Breast epithelium (tissue), 4 donors: Measurements from ENCODE around the gene SLC17A5. TPM values are rescaled to one million over a fixed set of nuclear protein-coding genes. Genes with fewer than 3 reads are reported as not detected.
"Not testable (repeated sequence)": the region's sequence is repeated elsewhere in the genome, so short reads cannot be mapped to it uniquely, and the experiment has no call there.

ENCODE experiments used
- DNase-seq, 2 donors: peaks; one replicate each; pipeline ENCODE4 v3.0.0-alpha.2; 2019; ENCODE audit warnings: low spot score in 2 of 2
- H3K27ac ChIP-seq, 2 donors: fragments of 200-600 bp; sonication (generic) in 1 of 2; one replicate each; pipeline ENCODE4 v1.5.1; 2016 to 2019; ENCODE audit warnings: mild to moderate bottlenecking in 1 of 2
- H3K27me3 ChIP-seq, 2 donors: fragments of 200-600 bp; sonication (generic) in 1 of 2; one replicate each; pipeline versions ENCODE4 v1.5.1 to v1.6.0; 2017 to 2019; ENCODE audit warnings: control low read depth in 1 of 2, mild to moderate bottlenecking in 1 of 2
- H3K36me3 ChIP-seq: fragments of 200-600 bp; one replicate; pipeline ENCODE4 v1.5.1; 2019
- H3K4me1 ChIP-seq, 2 donors: fragments of 200-600 bp; sonication (generic); one replicate each; pipeline ENCODE4 v1.5.1; 2016 to 2019; ENCODE audit warnings: control low read depth in 1 of 2
- H3K4me3 ChIP-seq, 3 donors: fragments of 200-600 bp; sonication (generic); 1 replicate in 2 of 3; 2 replicates in 1 of 3; pipeline ENCODE4 v1.5.1; 2016 to 2019; ENCODE audit warnings: mild to moderate bottlenecking in 3 of 3, moderate library complexity in 2 of 3
- H3K9me3 ChIP-seq, 2 donors: fragments of 200-600 bp; sonication (generic) in 1 of 2; one replicate each; pipeline ENCODE4 v1.5.1; 2016 to 2019; ENCODE audit warnings: control low read depth in 1 of 2
- POLR2A ChIP-seq: fragments of 450-650 bp; IDR thresholded peaks from one replicate; pipeline ENCODE4 v1.6.1; 2016; ENCODE audit warnings: antibody characterized with exemption, mild to moderate bottlenecking, moderate library complexity
- POLR2AphosphoS5 ChIP-seq, 3 donors: sonication (generic); formaldehyde crosslinking; IDR thresholded peaks; one replicate each; pipeline ENCODE4 v1.6.1; 2017; ENCODE audit warnings: antibody characterized with exemption in 3 of 3
- intact Hi-C: fragments of 100-400 bp; cut with DNase I; formaldehyde crosslinking; loops from one replicate; pipeline ENCODE4 v1.15.1; 2023; ENCODE audit warnings: low total_unique reads
- total RNA-seq, 3 donors: library from RNA; depleted of rRNA; stranded (reverse); fragments of >200 nt; gene quantifications; one replicate each; pipeline ENCODE4 v1.1.0, GENCODE V29; 2016
- TF ChIP-seq, protein P1 (sequence below), 3 donors: fragments of 450-650 bp; IDR thresholded peaks; one replicate each; pipeline ENCODE4 v1.5.1; 2016 to 2017; ENCODE audit warnings: antibody characterized with exemption in 3 of 3, mild to moderate bottlenecking in 3 of 3, moderate library complexity in 3 of 3

The SLC17A5 gene
- total RNA-seq, 3 donors from 2014 or later, result 28.8 to 35.1 (median 35.0) TPM

- DNase-seq, result no peak
- no peaks in the 10 kb centered on the region for H3K27me3 ChIP-seq
- H3K9me3 ChIP-seq, result no peaks in the 10 kb centered on the region
- H3K27ac ChIP-seq, result no peak overlapping the region
- no peaks in the 10 kb centered on the region for H3K36me3 ChIP-seq
- H3K4me3 ChIP-seq, result no peak overlapping the region
- intact Hi-C loops, result no loop called here
- H3K4me1 ChIP-seq, result no peaks in the 10 kb centered on the region
- TF ChIP-seq POLR2A (no peak), POLR2AphosphoS5 (IDR thresholded peaks at IDR 0.05) (no peak)
- TF ChIP-seq, protein P1, sequence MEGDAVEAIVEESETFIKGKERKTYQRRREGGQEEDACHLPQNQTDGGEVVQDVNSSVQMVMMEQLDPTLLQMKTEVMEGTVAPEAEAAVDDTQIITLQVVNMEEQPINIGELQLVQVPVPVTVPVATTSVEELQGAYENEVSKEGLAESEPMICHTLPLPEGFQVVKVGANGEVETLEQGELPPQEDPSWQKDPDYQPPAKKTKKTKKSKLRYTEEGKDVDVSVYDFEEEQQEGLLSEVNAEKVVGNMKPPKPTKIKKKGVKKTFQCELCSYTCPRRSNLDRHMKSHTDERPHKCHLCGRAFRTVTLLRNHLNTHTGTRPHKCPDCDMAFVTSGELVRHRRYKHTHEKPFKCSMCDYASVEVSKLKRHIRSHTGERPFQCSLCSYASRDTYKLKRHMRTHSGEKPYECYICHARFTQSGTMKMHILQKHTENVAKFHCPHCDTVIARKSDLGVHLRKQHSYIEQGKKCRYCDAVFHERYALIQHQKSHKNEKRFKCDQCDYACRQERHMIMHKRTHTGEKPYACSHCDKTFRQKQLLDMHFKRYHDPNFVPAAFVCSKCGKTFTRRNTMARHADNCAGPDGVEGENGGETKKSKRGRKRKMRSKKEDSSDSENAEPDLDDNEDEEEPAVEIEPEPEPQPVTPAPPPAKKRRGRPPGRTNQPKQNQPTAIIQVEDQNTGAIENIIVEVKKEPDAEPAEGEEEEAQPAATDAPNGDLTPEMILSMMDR (IDR thresholded peaks at IDR 0.05), result no peak
Measured at GRCh38 chr6:73630401-73630800, 23.4 kb downstream of the SLC17A5 start.

- intact Hi-C loops, result no loop called here
- H3K36me3 ChIP-seq, result no peaks in the 10 kb centered on the region
- H3K27ac ChIP-seq, result no peak overlapping the region
- H3K4me3 ChIP-seq, result no peak overlapping the region
- DNase-seq, result no peak
- no peaks in the 10 kb centered on the region for H3K9me3 ChIP-seq
- H3K27me3 ChIP-seq, result no peaks in the 10 kb centered on the region
- no peaks in the 10 kb centered on the region for H3K4me1 ChIP-seq
- TF ChIP-seq POLR2A (no peak), POLR2AphosphoS5 (IDR thresholded peaks at IDR 0.05) (no peak)
- TF ChIP-seq, protein P1 (IDR thresholded peaks at IDR 0.05), result no peak
Measured at GRCh38 chr6:73624896-73625295, 28.9 kb downstream of the SLC17A5 start.

DNA sequence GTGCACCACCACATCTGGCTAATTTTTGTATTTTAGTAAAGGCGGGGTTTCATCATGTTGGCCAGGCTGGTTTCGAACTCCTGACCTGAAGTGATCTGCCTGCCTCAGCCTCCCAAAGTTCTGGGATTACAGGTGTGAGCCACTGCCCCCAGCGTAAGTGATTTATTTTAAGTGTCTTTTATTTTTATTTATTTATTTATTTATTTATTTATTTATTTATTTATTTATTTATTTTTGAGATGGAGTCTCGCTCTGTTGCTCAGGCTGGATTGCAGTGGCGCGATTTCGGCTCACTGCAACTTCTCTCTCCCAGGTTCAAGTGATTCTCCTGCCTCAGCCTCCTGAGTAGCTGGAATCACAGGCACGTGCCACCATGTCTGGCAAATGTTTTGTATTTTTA, 30.3 kb downstream of the SLC17A5 start:
- H3K27ac ChIP-seq, H3K4me3 ChIP-seq, DNase-seq, H3K9me3 ChIP-seq, H3K36me3 ChIP-seq, intact Hi-C loops, H3K27me3 ChIP-seq, H3K4me1 ChIP-seq: not testable (repeated sequence)

- H3K4me3 ChIP-seq, H3K9me3 ChIP-seq, H3K4me1 ChIP-seq, intact Hi-C loops, H3K27ac ChIP-seq, H3K27me3 ChIP-seq, DNase-seq, H3K36me3 ChIP-seq: not testable (repeated sequence)
Measured at GRCh38 chr6:73618082-73618481, 35.7 kb downstream of the SLC17A5 start.

- H3K4me3 ChIP-seq, result no peak overlapping the region
- TF ChIP-seq POLR2AphosphoS5 (IDR thresholded peaks at IDR 0.05), result no peak
- TF ChIP-seq, protein P1 (IDR thresholded peaks at IDR 0.05), result no peak
- TF ChIP-seq POLR2A, result no peak
- no peaks in the 10 kb centered on the region for H3K4me1 ChIP-seq
- intact Hi-C loops, result no loop called here
- no peak for DNase-seq
- H3K36me3 ChIP-seq, result no peaks in the 10 kb centered on the region
- H3K27me3 ChIP-seq, result no peaks in the 10 kb centered on the region
- no peak overlapping the region for H3K27ac ChIP-seq
- H3K9me3 ChIP-seq, result no peaks in the 10 kb centered on the region
Measured at GRCh38 chr6:73614802-73615201, 39.0 kb downstream of the SLC17A5 start.

DNA sequence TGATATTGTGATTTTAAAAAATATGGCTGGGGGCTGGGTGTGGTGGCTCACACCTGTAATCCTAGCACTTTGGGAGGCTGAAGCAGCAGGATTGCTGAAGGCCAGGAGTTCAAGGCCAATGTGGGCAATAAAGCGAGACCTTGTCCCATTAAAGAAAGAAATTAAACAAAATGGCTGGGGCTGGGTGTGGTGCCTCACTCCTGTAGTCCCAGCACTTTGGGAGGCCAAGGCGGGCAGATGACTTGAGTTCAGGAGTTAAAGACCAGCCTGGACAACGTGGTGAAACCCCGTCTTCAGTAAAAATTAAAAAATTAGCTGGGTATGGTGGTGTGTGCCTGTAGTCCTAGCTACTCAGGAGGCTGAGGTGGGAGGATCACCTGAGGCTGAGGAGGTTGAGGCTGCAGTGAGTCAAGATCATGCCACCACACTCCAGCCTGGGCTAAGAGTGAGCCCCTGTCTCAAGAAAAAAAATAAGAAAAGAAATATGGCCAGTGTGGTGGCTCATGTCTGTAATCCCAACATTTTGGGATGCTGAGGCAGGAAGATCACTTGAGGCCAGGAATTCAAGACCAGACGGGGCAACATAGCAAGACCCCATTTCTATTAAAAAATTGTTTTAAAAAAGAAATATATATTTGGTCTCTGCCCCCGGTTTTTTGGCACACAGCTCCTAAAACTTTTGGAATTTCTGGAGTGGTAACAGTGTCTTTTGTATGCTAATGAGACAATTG, 39.8 kb downstream of the SLC17A5 start:
- no peaks in the 10 kb centered on the region for H3K36me3 ChIP-seq

More for the DNA sequence above, 39.8 kb downstream of the SLC17A5 start:
- intact Hi-C loops, result no loop called here
- no peak overlapping the region for H3K27ac ChIP-seq
- H3K9me3 ChIP-seq, result no peaks in the 10 kb centered on the region
- H3K4me1 ChIP-seq, result no peaks in the 10 kb centered on the region
- no peak for DNase-seq
- H3K4me3 ChIP-seq, result no peak overlapping the region
- no peaks in the 10 kb centered on the region for H3K27me3 ChIP-seq
- TF ChIP-seq, protein P1 (IDR thresholded peaks at IDR 0.05), result no peak
- TF ChIP-seq POLR2AphosphoS5 (IDR thresholded peaks at IDR 0.05) (no peak), POLR2A (no peak)
